ENCODE data around the gene SAMD7. TPM values are rescaled to one million over a fixed set of nuclear protein-coding genes. Genes with fewer than 3 reads are reported as not detected.

The SAMD7 gene
- total RNA-seq, 2 experiments from 2014 or later: not detected

DNA sequence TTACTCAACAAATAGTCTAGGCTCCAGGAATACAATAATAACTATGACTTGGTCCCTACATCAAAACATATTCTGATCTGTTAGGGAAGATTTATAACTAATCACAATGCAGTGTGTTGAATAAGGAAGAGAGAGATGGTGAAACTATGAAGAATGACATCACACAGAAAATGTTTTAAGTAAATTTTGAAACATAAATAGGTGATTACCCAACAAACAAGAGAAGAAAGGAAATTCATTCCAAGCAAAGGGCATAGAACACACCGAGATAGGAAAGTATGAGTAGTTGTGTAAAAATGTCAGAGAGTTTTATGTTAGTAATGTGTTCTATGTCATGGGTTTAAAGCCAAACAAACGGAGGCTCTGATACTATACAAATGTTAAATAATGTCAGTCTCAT is 68.7 kb downstream of the SAMD7 start:
- intact Hi-C loops (cut with DNase I, micrococcal nuclease): no loop called here
- Histone ChIP-seq H3K27ac (ENCODE audit: low read depth in 1 of 2, low read length in 2 of 2) (no peak overlapping the region), H3K36me3 (ENCODE audit: insufficient read depth, low read length) (peaks cover 97% of the 10 kb centered on the region), H3K4me1 (ENCODE audit: insufficient read depth, low read length) (no peaks in the 10 kb centered on the region), H3K27me3 (ENCODE audit: control insufficient read depth in 1 of 2, insufficient read depth in 2 of 2, low read length in 2 of 2) (no peaks in the 10 kb centered on the region), H3K9me3 (ENCODE audit: control insufficient read depth in 1 of 2, insufficient read depth in 1 of 2, low read length in 2 of 2) (no peaks in the 10 kb centered on the region), H3K4me3 (ENCODE audit: low read length) (no peak overlapping the region)
- no peak overlapping the region for H3K4me3 Mint-ChIP-seq
- ChIA-PET CTCF (interaction anchor here (2.1 kb wide), 1 partner anchor 15 kb away, joined by 4 read pairs; no protein-coding TSS in a partner anchor), POLR2A (interaction anchor here (5.5 kb wide), 1 partner anchor 13 kb away, joined by 34 read pairs; the partner anchor contains the start of gene SEC62)
- DNase-seq: no peak
- H3K27me3 Mint-ChIP-seq: no peaks in the 10 kb centered on the region
- H3K9me3 Mint-ChIP-seq: no peaks in the 10 kb centered on the region
- peaks cover 89% of the 10 kb centered on the region for H3K36me3 Mint-ChIP-seq (ENCODE audit: low read depth)
- H3K27ac Mint-ChIP-seq: no peak overlapping the region
- peaks cover 10% of the 10 kb centered on the region for H3K4me1 Mint-ChIP-seq (ENCODE audit: low read depth)
- no peak for ATAC-seq (ENCODE audit: poor library complexity)
- TF ChIP-seq, protein P1, sequence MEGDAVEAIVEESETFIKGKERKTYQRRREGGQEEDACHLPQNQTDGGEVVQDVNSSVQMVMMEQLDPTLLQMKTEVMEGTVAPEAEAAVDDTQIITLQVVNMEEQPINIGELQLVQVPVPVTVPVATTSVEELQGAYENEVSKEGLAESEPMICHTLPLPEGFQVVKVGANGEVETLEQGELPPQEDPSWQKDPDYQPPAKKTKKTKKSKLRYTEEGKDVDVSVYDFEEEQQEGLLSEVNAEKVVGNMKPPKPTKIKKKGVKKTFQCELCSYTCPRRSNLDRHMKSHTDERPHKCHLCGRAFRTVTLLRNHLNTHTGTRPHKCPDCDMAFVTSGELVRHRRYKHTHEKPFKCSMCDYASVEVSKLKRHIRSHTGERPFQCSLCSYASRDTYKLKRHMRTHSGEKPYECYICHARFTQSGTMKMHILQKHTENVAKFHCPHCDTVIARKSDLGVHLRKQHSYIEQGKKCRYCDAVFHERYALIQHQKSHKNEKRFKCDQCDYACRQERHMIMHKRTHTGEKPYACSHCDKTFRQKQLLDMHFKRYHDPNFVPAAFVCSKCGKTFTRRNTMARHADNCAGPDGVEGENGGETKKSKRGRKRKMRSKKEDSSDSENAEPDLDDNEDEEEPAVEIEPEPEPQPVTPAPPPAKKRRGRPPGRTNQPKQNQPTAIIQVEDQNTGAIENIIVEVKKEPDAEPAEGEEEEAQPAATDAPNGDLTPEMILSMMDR (IDR thresholded peaks at IDR 0.05): no peak

DNA sequence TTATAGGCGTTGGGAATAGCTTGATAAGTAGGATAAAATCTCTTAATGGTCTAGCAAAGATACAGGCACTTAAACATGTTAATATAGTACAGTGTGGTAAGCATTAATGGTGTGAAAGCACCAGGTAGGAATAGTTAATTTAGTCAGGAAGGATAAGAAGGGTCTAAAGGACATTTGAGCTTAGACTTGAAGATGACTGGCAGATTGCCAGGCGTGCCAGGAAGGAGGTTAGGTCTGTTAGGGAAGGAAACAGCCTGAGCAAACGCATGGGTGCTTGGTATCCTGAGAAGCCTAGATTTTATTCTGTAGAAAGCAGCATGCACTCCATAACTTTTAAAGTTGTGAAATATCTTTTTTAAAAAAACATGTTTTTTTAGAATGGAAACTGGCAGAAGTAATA is 72.9 kb downstream of the SAMD7 start:
- Histone ChIP-seq H3K4me3 (ENCODE audit: low read length) (no peak overlapping the region), H3K27ac (ENCODE audit: low read depth in 1 of 2, low read length in 2 of 2) (no peak overlapping the region), H3K9me3 (ENCODE audit: control insufficient read depth in 1 of 2, insufficient read depth in 1 of 2, low read length in 2 of 2) (no peaks in the 10 kb centered on the region), H3K36me3 (ENCODE audit: insufficient read depth, low read length) (peaks cover 96% of the 10 kb centered on the region), H3K4me1 (ENCODE audit: insufficient read depth, low read length) (no peaks in the 10 kb centered on the region), H3K27me3 (ENCODE audit: control insufficient read depth in 1 of 2, insufficient read depth in 2 of 2, low read length in 2 of 2) (no peaks in the 10 kb centered on the region)
- DNase-seq (peak in 1 of 14 experiments; percentile 23), ATAC-seq (ENCODE audit: poor library complexity) (no peak)
- Mint-ChIP-seq H3K27ac (no peak overlapping the region), H3K36me3 (ENCODE audit: low read depth) (peaks cover 95% of the 10 kb centered on the region), H3K4me3 (no peak overlapping the region), H3K9me3 (no peaks in the 10 kb centered on the region), H3K4me1 (ENCODE audit: low read depth) (peaks cover 6% of the 10 kb centered on the region), H3K27me3 (no peaks in the 10 kb centered on the region)
- POLR2A ChIA-PET: interaction anchor here (3.2 kb wide), 1 partner anchor 17 kb away, joined by 18 read pairs; the partner anchor contains the start of gene SEC62
- TF ChIP-seq, protein P1 (IDR thresholded peaks at IDR 0.05): no peak
- CTCF ChIA-PET: interaction anchor here (1.2 kb wide), 1 partner anchor 17 kb away, joined by 3 read pairs; no protein-coding TSS in a partner anchor
- intact Hi-C loops (cut with DNase I, micrococcal nuclease): no loop called here

Other genes starting within 250 kb of the SAMD7 start
- not detected for gene MECOM, start 247.9 kb upstream of the SAMD7 start, total RNA-seq
- 10 to 100 TPM in 1 of 2 experiments, 1 to 10 TPM in 1; 9.0 to 10.4 TPM for gene TERC, start 146.5 kb upstream of the SAMD7 start, total RNA-seq
- gene ACTRT3, start 142.0 kb upstream of the SAMD7 start, total RNA-seq: not detected
- 10 to 100 TPM; 18.7 to 20.6 TPM for gene MYNN, start 138.2 kb upstream of the SAMD7 start, total RNA-seq
- not detected for gene LRRIQ4, start 98.7 kb upstream of the SAMD7 start, total RNA-seq
- under 1 TPM; 0.22 to 0.52 TPM for gene LRRC34, start 98.7 kb upstream of the SAMD7 start, total RNA-seq
- gene LRRC31, start 41.6 kb upstream of the SAMD7 start, total RNA-seq: not detected
- 100 to 1,000 TPM; 113 to 117 TPM for gene SEC62, start 55.2 kb downstream of the SAMD7 start, total RNA-seq
- gene GPR160, start 126.4 kb downstream of the SAMD7 start, total RNA-seq: 1 to 10 TPM; 5.7 TPM

Data from CD4-positive, alpha-beta T cell (primary cell).